DOHH2 (cell line): ENCODE results near the gene CD300LF.

Experiments
- H3F3A ChIP-seq: fragments of 200-600 bp; sonication (generic), shearing (Covaris generic); 2 replicates; pipeline ENCODE4 v1.6.0; 2016; ENCODE audit warnings: antibody characterized with exemption, mild to moderate bottlenecking; ENCODE audit not compliant: control insufficient read depth, insufficient read depth
- H3K27ac ChIP-seq: fragments of 200-600 bp; sonication (generic); 2 replicates; pipeline ENCODE4 v1.5.1; 2014; ENCODE audit warnings: low read depth, mild to moderate bottlenecking, low read length, moderate library complexity
- H3K27me3 ChIP-seq: fragments of 200-600 bp; sonication (generic); 2 replicates; pipeline ENCODE4 v1.6.1; 2014; ENCODE audit warnings: mild to moderate bottlenecking, low read length, mixed read lengths; ENCODE audit not compliant: control insufficient read depth
- H3K36me3 ChIP-seq: fragments of 200-600 bp; sonication (generic); 2 replicates; pipeline ENCODE4 v1.6.1; 2014; ENCODE audit warnings: mild to moderate bottlenecking, low read length, moderate library complexity, mixed read lengths; ENCODE audit not compliant: control insufficient read depth
- H3K4me1 ChIP-seq: fragments of 200-600 bp; sonication (generic); 2 replicates; pipeline ENCODE4 v1.6.1; 2014; ENCODE audit warnings: mild to moderate bottlenecking, low read length, mixed read lengths; ENCODE audit not compliant: control insufficient read depth
- H3K4me2 ChIP-seq: fragments of 200-600 bp; sonication (generic); 2 replicates; pipeline ENCODE4 v1.6.0; 2014; ENCODE audit warnings: mild to moderate bottlenecking, low read length, moderate library complexity
- H3K4me3 ChIP-seq: fragments of 200-600 bp; sonication (generic); 2 replicates; pipeline ENCODE4 v1.5.1; 2014; ENCODE audit warnings: mild to moderate bottlenecking, low read length, mixed read lengths
- H3K79me2 ChIP-seq: fragments of 200-600 bp; sonication (generic); 2 replicates; pipeline ENCODE4 v1.6.1; 2014; ENCODE audit warnings: mild to moderate bottlenecking, low read length, mixed read lengths; ENCODE audit not compliant: control insufficient read depth
- H3K9me2 ChIP-seq: fragments of 200-600 bp; sonication (generic); replicated peaks from 2 replicates; pipeline ENCODE4 v1.6.1; 2014; ENCODE audit warnings: mild to moderate bottlenecking, low read length, mixed read lengths; ENCODE audit not compliant: control insufficient read depth
- H3K9me3 ChIP-seq: fragments of 200-600 bp; sonication (generic); 2 replicates; pipeline ENCODE4 v1.6.1; 2014; ENCODE audit warnings: antibody characterized with exemption, low read length, mixed read lengths; ENCODE audit not compliant: control insufficient read depth, insufficient read depth
- H4K20me1 ChIP-seq: fragments of 200-600 bp; sonication (generic); 2 replicates; pipeline ENCODE4 v1.6.0; 2014; ENCODE audit warnings: low read depth, mild to moderate bottlenecking, antibody characterized with exemption, low read length, moderate library complexity; ENCODE audit not compliant: control insufficient read depth, insufficient read depth
- CTCF ChIP-seq: fragments of 200-600 bp; sonication (generic); IDR thresholded peaks from one replicate; pipeline ENCODE4 v1.5.1; 2014; ENCODE audit warnings: antibody characterized with exemption, mild to moderate bottlenecking, low read depth, low read length; ENCODE audit not compliant: poor library complexity, severe bottlenecking
- EZH2phosphoT487 ChIP-seq: fragments of 200-600 bp; sonication (generic); IDR thresholded peaks from 2 replicates; pipeline ENCODE4 v1.6.1; 2017; ENCODE audit warnings: borderline replicate concordance, mild to moderate bottlenecking, antibody characterized with exemption, low read length, moderate library complexity, mixed read lengths

CD300LF gene

GRCh38 chr17:74682471-74683190, 30.1 kb downstream of the CD300LF start:
- no peaks in the 10 kb centered on the region for H3K79me2 ChIP-seq
- H3K36me3 ChIP-seq = no peaks in the 10 kb centered on the region
- no peaks in the 10 kb centered on the region for H3K9me2 ChIP-seq
- H3K4me2 ChIP-seq = no peak overlapping the region
- peaks cover 12% of the 10 kb centered on the region; the same call in 1 of the 2 replicates for H3K27me3 ChIP-seq
- no peaks in the 10 kb centered on the region for H4K20me1 ChIP-seq
- no peaks in the 10 kb centered on the region for H3F3A ChIP-seq
- H3K27ac ChIP-seq = no peak overlapping the region
- no peak for TF ChIP-seq EZH2phosphoT487
- H3K4me3 ChIP-seq = no peak overlapping the region
- H3K9me3 ChIP-seq = no peaks in the 10 kb centered on the region
- H3K4me1 ChIP-seq = peaks cover 8% of the 10 kb centered on the region

GRCh38 chr17:74682028-74682427, 30.7 kb downstream of the CD300LF start:
- Histone ChIP-seq H3K36me3 (no peaks in the 10 kb centered on the region), H3K4me2 (no peak overlapping the region), H4K20me1 (no peaks in the 10 kb centered on the region), H3K4me3 (no peak overlapping the region), H3K4me1 (peaks cover 8% of the 10 kb centered on the region), H3F3A (no peaks in the 10 kb centered on the region), H3K9me3 (no peaks in the 10 kb centered on the region), H3K27me3 (peaks cover 13% of the 10 kb centered on the region; the same call in 1 of the 2 replicates), H3K27ac (no peak overlapping the region), H3K9me2 (no peaks in the 10 kb centered on the region), H3K79me2 (no peaks in the 10 kb centered on the region)
- TF ChIP-seq EZH2phosphoT487 (no peak), CTCF (no peak)

- no peaks in the 10 kb centered on the region for H3K36me3 ChIP-seq
- H3F3A ChIP-seq = no peaks in the 10 kb centered on the region
- no peaks in the 10 kb centered on the region for H3K9me3 ChIP-seq
- TF ChIP-seq CTCF (no peak), EZH2phosphoT487 (no peak)
- H3K4me2 ChIP-seq = no peak overlapping the region
- no peak overlapping the region for H3K4me3 ChIP-seq
- H3K9me2 ChIP-seq = no peaks in the 10 kb centered on the region
- peaks cover 8% of the 10 kb centered on the region for H3K4me1 ChIP-seq
- no peaks in the 10 kb centered on the region for H3K79me2 ChIP-seq
- no peak overlapping the region for H3K27ac ChIP-seq
- no peaks in the 10 kb centered on the region for H4K20me1 ChIP-seq
- peaks cover 12% of the 10 kb centered on the region; the same call in 1 of the 2 replicates for H3K27me3 ChIP-seq
These were observed 31.8 kb downstream of the CD300LF start for GRCh38 chr17:74680941-74681340.

- H3K9me2 ChIP-seq = no peaks in the 10 kb centered on the region
- no peaks in the 10 kb centered on the region for H3K79me2 ChIP-seq
- no peak overlapping the region for H3K4me2 ChIP-seq
- no peaks in the 10 kb centered on the region for H4K20me1 ChIP-seq
- peaks cover 8% of the 10 kb centered on the region for H3K4me1 ChIP-seq
- no peak overlapping the region for H3K27ac ChIP-seq
- H3K27me3 ChIP-seq = peaks cover 12% of the 10 kb centered on the region; the same call in 1 of the 2 replicates
- no peaks in the 10 kb centered on the region for H3F3A ChIP-seq
- H3K4me3 ChIP-seq = no peak overlapping the region
- H3K36me3 ChIP-seq = no peaks in the 10 kb centered on the region
- TF ChIP-seq CTCF (no peak), EZH2phosphoT487 (no peak)
- H3K9me3 ChIP-seq = no peaks in the 10 kb centered on the region
These were observed 32.5 kb downstream of the CD300LF start for GRCh38 chr17:74680213-74680612.
